Loucy (cell line): Measurements from ENCODE around the gene RRP1B.

ENCODE experiments used
- CTCF ChIP-seq: fragments of 200-600 bp; sonication (generic); conservative IDR thresholded peaks from 2 replicates; pipeline ENCODE4 v1.5.1; 2014; ENCODE audit warnings: mild to moderate bottlenecking, antibody characterized with exemption, low read length
- EZH2phosphoT487 ChIP-seq: fragments of 200-600 bp; IDR thresholded peaks from 2 replicates; pipeline ENCODE4 v1.6.1; 2018; ENCODE audit warnings: antibody characterized with exemption, mild to moderate bottlenecking, moderate library complexity, borderline replicate concordance

GRCh38 chr21:43644609-43645008, 14.8 kb upstream of the RRP1B start:
- no peak for TF ChIP-seq CTCF
- TF ChIP-seq EZH2phosphoT487 = no peak
